Breast epithelium (tissue), 3 donors: ENCODE results near the gene TBCC.

Source experiments
- CTCF ChIP-seq, 3 donors: fragments of 450-650 bp; IDR thresholded peaks; one replicate each; pipeline ENCODE4 v1.5.1; 2016 to 2017; ENCODE audit warnings: antibody characterized with exemption in 3 of 3, mild to moderate bottlenecking in 3 of 3, moderate library complexity in 3 of 3
- POLR2A ChIP-seq: fragments of 450-650 bp; IDR thresholded peaks from one replicate; pipeline ENCODE4 v1.6.1; 2016; ENCODE audit warnings: antibody characterized with exemption, mild to moderate bottlenecking, moderate library complexity
- POLR2AphosphoS5 ChIP-seq, 3 donors: sonication (generic); formaldehyde crosslinking; IDR thresholded peaks; one replicate each; pipeline ENCODE4 v1.6.1; 2017; ENCODE audit warnings: antibody characterized with exemption in 3 of 3

GRCh38 chr6:42771741-42772100 is 25.8 kb upstream of the TBCC start:
- no peak for TF ChIP-seq POLR2A
- TF ChIP-seq POLR2AphosphoS5 (IDR thresholded peaks at IDR 0.05): no peak
- no peak for TF ChIP-seq CTCF (IDR thresholded peaks at IDR 0.05)
